NB4 (cell line): ENCODE results near the gene GEMIN4.

ENCODE experiments used
- CTCF ChIP-seq: IDR thresholded peaks from one replicate; pipeline ENCODE4 v1.5.1; 2012; ENCODE audit warnings: low read depth, low read length
- MAX ChIP-seq: IDR thresholded peaks from 2 replicates; pipeline ENCODE4 v1.6.1; 2011; ENCODE audit warnings: low read depth, low read length
- POLR2A ChIP-seq: IDR thresholded peaks from 2 replicates; pipeline ENCODE4 v1.6.1; 2011; ENCODE audit warnings: mild to moderate bottlenecking; ENCODE audit not compliant: insufficient read length; ENCODE audit errors: extremely low read depth

- TF ChIP-seq POLR2A (no peak), CTCF (no peak), MAX (no peak)
Measured at GRCh38 chr17:753418-753817, 1.4 kb upstream of the GEMIN4 start.
